Dendritic cell treated with granulocyte-macrophage colony-stimulating factor and Interleukin-4, amounts not matched to agents 40 ng/mL and 50 ng/mL, for 4 days (primary cell): ENCODE data around the gene ACTN4.
"Not testable (repeated sequence)": the region's sequence is repeated elsewhere in the genome, so short reads cannot be mapped to it uniquely, and the experiment has no call there.

ENCODE experiments used
- H3K27ac Mint-ChIP-seq: one replicate; pipeline ENCODE4 v1.8.0; 2022; ENCODE audit warnings: mild to moderate bottlenecking, mixed read lengths
- H3K27me3 Mint-ChIP-seq: one replicate; pipeline ENCODE4 v1.8.0; 2022; ENCODE audit warnings: mild to moderate bottlenecking, mixed read lengths
- H3K36me3 Mint-ChIP-seq: one replicate; pipeline ENCODE4 v1.8.0; 2022; ENCODE audit warnings: low read depth, mixed read lengths
- H3K4me1 Mint-ChIP-seq: one replicate; pipeline ENCODE4 v1.8.0; 2022; ENCODE audit warnings: low read depth, mixed read lengths
- H3K4me3 Mint-ChIP-seq: one replicate; pipeline ENCODE4 v1.8.0; 2022; ENCODE audit warnings: mild to moderate bottlenecking, moderate library complexity, mixed read lengths
- H3K9me3 Mint-ChIP-seq: one replicate; pipeline ENCODE4 v1.8.0; 2022; ENCODE audit warnings: mixed read lengths
- intact Hi-C: fragments of 100-400 bp; cut with micrococcal nuclease; formaldehyde crosslinking; loops from one replicate; pipeline ENCODE4 v1.15.0; 2022

The ACTN4 gene

GRCh38 chr19:38647368-38647965 lies at the start of gene ACTN4:
Gene ACTN4 (plus strand): TSS chr19:38647649. CDS start chr19:38647746, 97 bp downstream.
- Mint-ChIP-seq H3K9me3 (no peaks in the 10 kb centered on the region), H3K4me3 (peak within 1 kb of the TSS; percentile 88), H3K36me3 (peaks cover 21% of the 10 kb centered on the region), H3K4me1 (peaks cover 47% of the 10 kb centered on the region), H3K27ac (peak within 1 kb of the TSS; percentile 83), H3K27me3 (no peaks in the 10 kb centered on the region)
- intact Hi-C loops: no loop called here

GRCh38 chr19:38599722-38600121 lies 47.7 kb upstream of the ACTN4 start:
- intact Hi-C loops: no loop called here
- H3K27ac Mint-ChIP-seq: no peak overlapping the region
- peaks cover 59% of the 10 kb centered on the region for H3K36me3 Mint-ChIP-seq
- H3K4me3 Mint-ChIP-seq: no peak overlapping the region
- H3K27me3 Mint-ChIP-seq: no peaks in the 10 kb centered on the region
- H3K4me1 Mint-ChIP-seq: no peaks in the 10 kb centered on the region
- no peaks in the 10 kb centered on the region for H3K9me3 Mint-ChIP-seq

GRCh38 chr19:38602856-38603255 lies 44.6 kb upstream of the ACTN4 start:
- H3K27me3 Mint-ChIP-seq, H3K9me3 Mint-ChIP-seq, H3K4me1 Mint-ChIP-seq, intact Hi-C loops, H3K27ac Mint-ChIP-seq, H3K4me3 Mint-ChIP-seq: not testable (repeated sequence)
- peaks cover 59% of the 10 kb centered on the region for H3K36me3 Mint-ChIP-seq

GRCh38 chr19:38606131-38606530 lies 41.3 kb upstream of the ACTN4 start:
- Mint-ChIP-seq H3K36me3 (peaks cover 75% of the 10 kb centered on the region), H3K4me3 (no peak overlapping the region), H3K4me1 (no peaks in the 10 kb centered on the region), H3K27ac (no peak overlapping the region), H3K27me3 (no peaks in the 10 kb centered on the region), H3K9me3 (no peaks in the 10 kb centered on the region)
- intact Hi-C loops: no loop called here

GRCh38 chr19:38614289-38614688 lies 33.2 kb upstream of the ACTN4 start:
- no peaks in the 10 kb centered on the region for H3K9me3 Mint-ChIP-seq
- H3K4me3 Mint-ChIP-seq: no peak overlapping the region
- H3K27ac Mint-ChIP-seq: no peak overlapping the region
- H3K4me1 Mint-ChIP-seq: peaks cover 40% of the 10 kb centered on the region
- intact Hi-C loops: loop anchor here (10.0 kb wide), 1 partner anchor 49 kb away; no protein-coding TSS in a partner anchor
- no peaks in the 10 kb centered on the region for H3K27me3 Mint-ChIP-seq
- peaks cover 66% of the 10 kb centered on the region for H3K36me3 Mint-ChIP-seq

- H3K4me1 Mint-ChIP-seq: peaks cover 47% of the 10 kb centered on the region
- intact Hi-C loops: loop anchor here (10.0 kb wide), 1 partner anchor 50 kb away; no protein-coding TSS in a partner anchor
- H3K27ac Mint-ChIP-seq: peak overlapping the region; percentile 62
Observed at GRCh38 chr19:38615007-38615581, 32.4 kb upstream of the ACTN4 start.

GRCh38 chr19:38616265-38616664 lies 31.2 kb upstream of the ACTN4 start:
- H3K9me3 Mint-ChIP-seq: no peaks in the 10 kb centered on the region
- intact Hi-C loops: loop anchor here (10.0 kb wide), 1 partner anchor 51 kb away; no protein-coding TSS in a partner anchor
- no peaks in the 10 kb centered on the region for H3K27me3 Mint-ChIP-seq
- H3K4me1 Mint-ChIP-seq: peaks cover 52% of the 10 kb centered on the region
- peaks cover 67% of the 10 kb centered on the region for H3K36me3 Mint-ChIP-seq
- H3K27ac Mint-ChIP-seq: peak overlapping the region; percentile 99
- H3K4me3 Mint-ChIP-seq: peak overlapping the region; percentile 100

More at GRCh38 chr19:38615007-38615581, 32.4 kb upstream of the ACTN4 start:
- no peaks in the 10 kb centered on the region for H3K27me3 Mint-ChIP-seq
- H3K36me3 Mint-ChIP-seq: peaks cover 66% of the 10 kb centered on the region
- peak overlapping the region; percentile 24 for H3K4me3 Mint-ChIP-seq
- H3K9me3 Mint-ChIP-seq: no peaks in the 10 kb centered on the region

GRCh38 chr19:38617283-38617763 lies 30.1 kb upstream of the ACTN4 start:
- H3K9me3 Mint-ChIP-seq: no peaks in the 10 kb centered on the region
- peaks cover 52% of the 10 kb centered on the region for H3K4me1 Mint-ChIP-seq
- peaks cover 72% of the 10 kb centered on the region for H3K36me3 Mint-ChIP-seq
- peak overlapping the region; percentile 100 for H3K4me3 Mint-ChIP-seq
- H3K27ac Mint-ChIP-seq: peak overlapping the region; percentile 99
- H3K27me3 Mint-ChIP-seq: no peaks in the 10 kb centered on the region
- intact Hi-C loops: loop anchor here (10.0 kb wide), 1 partner anchor 53 kb away; no protein-coding TSS in a partner anchor

GRCh38 chr19:38617764-38618589 lies 29.5 kb upstream of the ACTN4 start, which contains the start of gene MAP4K1:
Gene MAP4K1 (minus strand): TSS chr19:38617953. CDS start chr19:38617895, 58 bp downstream.
- peaks cover 72% of the 10 kb centered on the region for H3K36me3 Mint-ChIP-seq
- no peaks in the 10 kb centered on the region for H3K9me3 Mint-ChIP-seq
- peak within 1 kb of the TSS; percentile 100 for H3K4me3 Mint-ChIP-seq
- intact Hi-C loops: loop anchor here (10.0 kb wide), 1 partner anchor 53 kb away; no protein-coding TSS in a partner anchor
- no peaks in the 10 kb centered on the region for H3K27me3 Mint-ChIP-seq
- peak within 1 kb of the TSS; percentile 99 for H3K27ac Mint-ChIP-seq
- peaks cover 52% of the 10 kb centered on the region for H3K4me1 Mint-ChIP-seq

- peak within 1 kb of the TSS; percentile 100 for H3K4me3 Mint-ChIP-seq
- H3K27me3 Mint-ChIP-seq: no peaks in the 10 kb centered on the region
- H3K4me1 Mint-ChIP-seq: peaks cover 46% of the 10 kb centered on the region
- peaks cover 72% of the 10 kb centered on the region for H3K36me3 Mint-ChIP-seq
- intact Hi-C loops: loop anchor here (10.0 kb wide), 1 partner anchor 54 kb away; no protein-coding TSS in a partner anchor
- H3K9me3 Mint-ChIP-seq: no peaks in the 10 kb centered on the region
- H3K27ac Mint-ChIP-seq: peak within 1 kb of the TSS; percentile 99
Observed at GRCh38 chr19:38618590-38619360, 28.7 kb upstream of the ACTN4 start, which contains the start of gene EIF3K. Gene EIF3K (plus strand): TSS chr19:38619188. CDS start chr19:38619269, 81 bp downstream.

GRCh38 chr19:38619361-38620174 lies 27.9 kb upstream of the ACTN4 start:
- H3K27ac Mint-ChIP-seq: peak overlapping the region; percentile 99

GRCh38 chr19:38624822-38625221 lies 22.6 kb upstream of the ACTN4 start:
- Mint-ChIP-seq H3K27ac (no peak overlapping the region), H3K9me3 (no peaks in the 10 kb centered on the region), H3K27me3 (no peaks in the 10 kb centered on the region), H3K4me1 (peaks cover 7% of the 10 kb centered on the region), H3K36me3 (peaks cover 100% of the 10 kb centered on the region), H3K4me3 (no peak overlapping the region)
- intact Hi-C loops: no loop called here

More at GRCh38 chr19:38619361-38620174, 27.9 kb upstream of the ACTN4 start:
- Mint-ChIP-seq H3K4me1 (peaks cover 46% of the 10 kb centered on the region), H3K27me3 (no peaks in the 10 kb centered on the region), H3K36me3 (peaks cover 72% of the 10 kb centered on the region), H3K9me3 (no peaks in the 10 kb centered on the region), H3K4me3 (peak overlapping the region; percentile 100)
- intact Hi-C loops: loop anchor here (10.0 kb wide), 1 partner anchor 55 kb away; no protein-coding TSS in a partner anchor
